PC-9 (cell line): Measurements from ENCODE around the gene SH3TC1. TPM values are rescaled to one million over a fixed set of nuclear protein-coding genes. Genes with fewer than 3 reads are reported as not detected.

ENCODE experiments used
- BruUV-seq: library from RNA; stranded (reverse); fragments of 400-500 nt; replicated peaks from 2 replicates; lab custom pipeline; 2021; lab: Mats Ljungman, UMichigan
- CTCF ChIA-PET: fragments of 300-600 bp; sonication (Branson Sonifier 250); formaldehyde crosslinking; loops from one replicate; lab custom pipeline; 2022; ENCODE audit warnings: antibody characterized with exemption; lab: Charles Lee
- POLR2A ChIA-PET: fragments of 300-600 bp; sonication (Branson Sonifier 250); formaldehyde crosslinking; loops from one replicate; lab custom pipeline; 2022; ENCODE audit warnings: antibody characterized with exemption; ENCODE audit not compliant: unreplicated experiment; lab: Charles Lee
- DNase-seq, 2 experiments: peaks; one replicate each; pipeline versions ENCODE4 v3.0.0 to v3.0.0-alpha.2; 2015 to 2022; ENCODE audit warnings: mixed read lengths in 1 of 2
- H2AFZ ChIP-seq: fragments of 200-600 bp; sonication (generic); 2 replicates; pipeline ENCODE4 v1.8.1; 2017; ENCODE audit warnings: antibody characterized with exemption
- H3F3A ChIP-seq: fragments of 200-600 bp; sonication (generic); 2 replicates; pipeline ENCODE4 v1.8.1; 2017; ENCODE audit warnings: antibody characterized with exemption, mild to moderate bottlenecking, low read depth; ENCODE audit not compliant: insufficient read depth
- H3K27ac ChIP-seq: fragments of 200-600 bp; sonication (generic); 2 replicates; pipeline ENCODE4 v1.6.1; 2016; ENCODE audit warnings: mixed run types
- H3K27me3 ChIP-seq: fragments of 200-600 bp; sonication (generic); 2 replicates; pipeline ENCODE4 v1.6.1; 2016; ENCODE audit warnings: low read depth, mixed run types; ENCODE audit not compliant: insufficient read depth
- H3K36me3 ChIP-seq: fragments of 200-600 bp; sonication (generic); 2 replicates; pipeline ENCODE4 v1.6.1; 2016; ENCODE audit warnings: low read depth, mixed run types
- H3K4me1 ChIP-seq: fragments of 200-600 bp; sonication (generic); replicated peaks from 2 replicates; pipeline ENCODE4 v1.6.1; 2016; ENCODE audit warnings: mixed run types; ENCODE audit not compliant: insufficient read depth
- H3K4me2 ChIP-seq: fragments of 200-600 bp; sonication (generic); 2 replicates; pipeline ENCODE4 v1.6.1; 2017; ENCODE audit warnings: mixed run types
- H3K4me3 ChIP-seq: fragments of 200-600 bp; sonication (generic); 2 replicates; pipeline ENCODE4 v1.6.1; 2016; ENCODE audit warnings: mixed run types
- H3K79me2 ChIP-seq: fragments of 200-600 bp; sonication (generic); 2 replicates; pipeline ENCODE4 v1.6.1; 2017; ENCODE audit warnings: low read depth, mixed run types
- H3K9me2 ChIP-seq: fragments of 200-600 bp; sonication (generic); 2 replicates; pipeline ENCODE4 v1.8.1; 2017; ENCODE audit warnings: mild to moderate bottlenecking; ENCODE audit not compliant: insufficient read depth
- H3K9me3 ChIP-seq: fragments of 200-600 bp; sonication (generic); 2 replicates; pipeline ENCODE4 v1.8.1; 2016; ENCODE audit warnings: low read depth; ENCODE audit not compliant: insufficient read depth
- H4K20me1 ChIP-seq: fragments of 200-600 bp; sonication (generic); 2 replicates; pipeline ENCODE4 v1.8.1; 2017; ENCODE audit not compliant: insufficient read depth
- CTCF ChIP-seq: fragments of 200-600 bp; sonication (generic); conservative IDR thresholded peaks from 2 replicates; pipeline ENCODE4 v1.6.1; 2017; ENCODE audit warnings: mixed run types, antibody characterized with exemption, mild to moderate bottlenecking, moderate library complexity
- EZH2 ChIP-seq: fragments of 200-600 bp; sonication (generic); IDR thresholded peaks from 2 replicates; pipeline ENCODE4 v1.8.0; 2017; ENCODE audit warnings: antibody characterized with exemption, low read depth
- intact Hi-C: fragments of 100-400 bp; cut with micrococcal nuclease; formaldehyde crosslinking; loops from one replicate; pipeline ENCODE4 v1.10.0; 2022; ENCODE audit not compliant: unreplicated experiment
- total RNA-seq: library from RNA; stranded (reverse); gene quantifications from 2 replicates; pipeline ENCODE4 v1.2.3, GENCODE V29; 2021

Gene SH3TC1
- total RNA-seq, 1 experiment from 2014 or later: 5.2 TPM

GRCh38 chr4:8160572-8160971 is 38.5 kb upstream of the SH3TC1 start:
- POLR2A ChIA-PET: no interaction called here
- no peak for DNase-seq
- no peaks in the 10 kb centered on the region for H3K79me2 ChIP-seq
- no peaks in the 10 kb centered on the region for H3K9me3 ChIP-seq
- intact Hi-C loops: no loop called here
- no peak overlapping the region for H3K4me3 ChIP-seq
- H3K27ac ChIP-seq: no peak overlapping the region
- no peaks in the 10 kb centered on the region for H3F3A ChIP-seq
- no peaks in the 10 kb centered on the region for H4K20me1 ChIP-seq
- TF ChIP-seq CTCF (no peak), EZH2 (no peak)
- no TSS peak for BruUV-seq
- H2AFZ ChIP-seq: no peak overlapping the region
- CTCF ChIA-PET: no interaction called here
- H3K4me1 ChIP-seq: no peaks in the 10 kb centered on the region; the same call in 1 of the 2 replicates
- no peak overlapping the region for H3K4me2 ChIP-seq
- H3K9me2 ChIP-seq: no peaks in the 10 kb centered on the region
- H3K27me3 ChIP-seq: no peaks in the 10 kb centered on the region
- H3K36me3 ChIP-seq: no peaks in the 10 kb centered on the region

GRCh38 chr4:8162625-8163024 is 36.5 kb upstream of the SH3TC1 start:
- DNase-seq: no peak
- Histone ChIP-seq H3K4me1 (peaks cover 5% of the 10 kb centered on the region), H2AFZ (no peak overlapping the region), H3F3A (no peaks in the 10 kb centered on the region), H3K79me2 (no peaks in the 10 kb centered on the region), H4K20me1 (no peaks in the 10 kb centered on the region), H3K4me3 (no peak overlapping the region), H3K4me2 (no peak overlapping the region), H3K36me3 (no peaks in the 10 kb centered on the region), H3K9me3 (no peaks in the 10 kb centered on the region), H3K27me3 (no peaks in the 10 kb centered on the region), H3K9me2 (no peaks in the 10 kb centered on the region), H3K27ac (no peak overlapping the region)
- TF ChIP-seq EZH2 (no peak), CTCF (no peak)
- CTCF ChIA-PET: no interaction called here
- intact Hi-C loops: no loop called here
- no TSS peak for BruUV-seq
- POLR2A ChIA-PET: interaction anchor here (0.7 kb wide), 2 partner anchors 222 to 320 kb away, joined by 3 to 26 read pairs; no protein-coding TSS in a partner anchor

- Histone ChIP-seq H3K4me2 (no peak overlapping the region), H3F3A (peaks cover under 1% of the 10 kb centered on the region; the same call in 1 of the 2 replicates), H3K79me2 (no peaks in the 10 kb centered on the region), H3K9me3 (no peaks in the 10 kb centered on the region; the same call in 1 of the 2 replicates), H3K4me3 (no peak overlapping the region), H3K9me2 (no peaks in the 10 kb centered on the region), H3K27ac (no peak overlapping the region), H3K36me3 (no peaks in the 10 kb centered on the region), H3K27me3 (no peaks in the 10 kb centered on the region), H3K4me1 (peaks cover 8% of the 10 kb centered on the region), H4K20me1 (no peaks in the 10 kb centered on the region), H2AFZ (no peak overlapping the region)
- intact Hi-C loops: no loop called here
- POLR2A ChIA-PET: interaction anchor here (0.7 kb wide), 1 partner anchor 320 kb away, joined by 26 read pairs; no protein-coding TSS in a partner anchor
- CTCF ChIA-PET: no interaction called here
- DNase-seq: no peak
- BruUV-seq: no TSS peak
- no peak for TF ChIP-seq CTCF
- no peak for TF ChIP-seq EZH2
These were observed 36.1 kb upstream of the SH3TC1 start for GRCh38 chr4:8163026-8163425.
